ENCODE measurements around the gene VAMP8.
"Not testable (repeated sequence)": the region's sequence is repeated elsewhere in the genome, so short reads cannot be mapped to it uniquely, and the experiment has no call there.

The VAMP8 gene

GRCh38 chr2:85577386-85578242 is at the start of gene VAMP8:
TSS of gene VAMP8 (plus strand) at chr2:85577586. CDS start at chr2:85577647, 61 bp downstream.
- DNase-seq (ENCODE audit: low read depth in 2 of 2) = peak; percentile 16 to 41

GRCh38 chr2:85527787-85528186 is 49.6 kb upstream of the VAMP8 start:
- DNase-seq (ENCODE audit: low read depth in 2 of 2) = no peak

GRCh38 chr2:85528355-85528754 is 49.0 kb upstream of the VAMP8 start:
- no peak for DNase-seq (ENCODE audit: low read depth in 2 of 2)

- DNase-seq (ENCODE audit: low read depth in 2 of 2) = no peak
These were observed 47.6 kb upstream of the VAMP8 start for GRCh38 chr2:85529809-85530208.

DNA sequence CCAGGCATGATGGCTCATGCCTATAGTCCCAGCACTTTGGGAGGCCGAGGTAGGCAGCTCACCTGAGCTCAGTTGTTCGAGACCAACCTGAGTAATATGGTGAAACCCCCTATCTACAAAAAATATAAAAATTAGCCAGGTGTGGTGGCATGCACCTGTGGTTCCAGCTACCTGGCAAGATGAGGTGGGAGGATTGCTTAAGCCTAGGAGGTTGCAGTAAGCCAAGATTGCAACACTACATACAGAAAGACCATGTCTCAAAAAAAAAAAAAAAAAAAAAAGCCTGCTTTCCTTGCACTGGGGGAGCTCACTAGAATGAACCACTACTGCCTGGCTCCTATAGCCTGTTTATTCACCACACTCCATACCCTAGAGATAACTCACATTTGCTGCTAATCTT is 45.8 kb upstream of the VAMP8 start:
- no peak for DNase-seq (ENCODE audit: low read depth in 2 of 2)

DNA sequence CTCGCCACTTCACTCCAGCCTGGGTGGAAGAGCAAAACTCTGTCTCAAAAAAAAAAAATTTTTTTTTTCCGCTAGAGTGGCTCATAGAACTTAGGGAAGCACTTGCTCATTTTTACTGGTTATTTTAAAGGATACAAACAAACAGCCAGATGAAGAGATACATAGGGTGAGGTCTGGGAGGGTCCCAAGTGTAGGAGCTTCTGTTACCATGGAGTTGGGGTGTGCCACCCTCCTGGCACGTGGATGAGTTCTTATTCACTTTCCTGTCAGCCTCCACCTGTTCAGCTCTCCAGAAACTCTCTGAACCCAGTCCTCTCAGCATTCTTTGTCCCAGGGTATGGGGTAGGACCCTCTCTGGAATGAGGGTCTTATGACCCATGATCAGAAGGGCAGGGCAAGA is 43.3 kb upstream of the VAMP8 start:
- no peak for DNase-seq (ENCODE audit: low read depth in 2 of 2)

DNA sequence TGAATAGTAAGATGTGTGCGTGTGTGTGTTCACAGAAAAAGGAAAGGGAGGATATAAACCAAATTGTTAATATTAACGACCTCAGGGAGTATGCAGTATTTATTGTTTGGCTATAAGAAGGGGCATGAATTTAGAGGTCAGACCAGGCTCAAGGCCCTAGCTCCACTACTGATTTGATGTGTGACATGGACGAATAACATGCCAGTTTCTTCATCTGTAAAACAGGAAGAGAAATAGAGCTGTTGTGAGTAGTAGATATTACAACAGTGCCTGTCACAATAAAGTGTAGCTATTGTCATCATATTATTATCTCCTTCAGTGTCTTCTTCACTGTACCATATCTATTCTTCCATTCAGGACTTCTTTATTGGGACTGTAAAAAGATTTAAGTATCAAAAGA is 42.5 kb upstream of the VAMP8 start:
- DNase-seq (ENCODE audit: low read depth in 2 of 2) = no peak

GRCh38 chr2:85536479-85536878 is 40.9 kb upstream of the VAMP8 start:
- DNase-seq (ENCODE audit: low read depth in 2 of 2) = no peak

- peak in 1 of 2 donors; percentile 6 for DNase-seq (ENCODE audit: low read depth in 2 of 2)
These were observed 39.5 kb upstream of the VAMP8 start for GRCh38 chr2:85537600-85538506.

DNA sequence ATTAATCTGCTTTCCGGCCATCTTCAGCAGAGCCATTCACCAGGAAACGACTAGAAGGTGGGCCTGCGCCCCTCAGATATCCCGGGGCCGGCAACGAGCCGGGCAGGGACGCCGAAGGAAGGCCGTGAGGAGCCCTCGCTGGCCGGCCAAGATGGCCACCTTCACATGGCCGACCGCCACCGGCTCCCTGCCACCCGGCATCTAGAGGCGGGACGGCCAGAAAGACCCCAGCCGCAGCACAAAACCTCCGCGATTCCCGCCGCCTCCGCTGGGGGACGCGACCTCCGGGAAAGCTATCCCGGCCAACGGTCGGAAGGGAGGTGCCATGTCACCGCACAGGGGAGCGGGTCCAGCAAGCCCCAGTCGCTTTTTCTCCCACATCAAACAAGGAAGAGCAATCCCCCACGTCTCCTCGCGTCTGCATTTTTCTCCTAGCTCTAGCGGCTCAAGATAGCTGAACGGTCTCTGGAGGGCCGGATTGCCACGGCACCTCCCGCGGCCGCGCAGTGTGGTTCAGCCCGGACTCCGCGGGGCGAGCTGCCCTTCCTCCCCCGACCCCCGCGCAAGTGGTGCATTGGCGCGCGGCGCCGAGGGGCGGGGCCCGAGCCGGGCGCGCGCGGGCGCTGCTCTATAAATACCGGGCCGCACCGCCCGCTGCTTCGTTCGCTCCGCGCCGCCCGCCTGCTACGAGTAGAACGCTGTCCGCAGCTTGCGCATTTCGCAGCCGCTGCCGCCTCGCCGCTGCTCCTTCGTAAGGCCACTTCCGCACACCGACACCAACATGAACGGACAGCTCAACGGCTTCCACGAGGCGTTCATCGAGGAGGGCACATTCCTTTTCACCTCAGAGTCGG is 38.7 kb upstream of the VAMP8 start, which contains the start of gene MAT2A:
TSS of gene MAT2A (plus strand) at position 662 of the 854 bp plus-strand sequence. CDS start at position 782, 120 bp downstream.
- peak; percentile 71 to 80 for DNase-seq (ENCODE audit: low read depth in 2 of 2)

DNA sequence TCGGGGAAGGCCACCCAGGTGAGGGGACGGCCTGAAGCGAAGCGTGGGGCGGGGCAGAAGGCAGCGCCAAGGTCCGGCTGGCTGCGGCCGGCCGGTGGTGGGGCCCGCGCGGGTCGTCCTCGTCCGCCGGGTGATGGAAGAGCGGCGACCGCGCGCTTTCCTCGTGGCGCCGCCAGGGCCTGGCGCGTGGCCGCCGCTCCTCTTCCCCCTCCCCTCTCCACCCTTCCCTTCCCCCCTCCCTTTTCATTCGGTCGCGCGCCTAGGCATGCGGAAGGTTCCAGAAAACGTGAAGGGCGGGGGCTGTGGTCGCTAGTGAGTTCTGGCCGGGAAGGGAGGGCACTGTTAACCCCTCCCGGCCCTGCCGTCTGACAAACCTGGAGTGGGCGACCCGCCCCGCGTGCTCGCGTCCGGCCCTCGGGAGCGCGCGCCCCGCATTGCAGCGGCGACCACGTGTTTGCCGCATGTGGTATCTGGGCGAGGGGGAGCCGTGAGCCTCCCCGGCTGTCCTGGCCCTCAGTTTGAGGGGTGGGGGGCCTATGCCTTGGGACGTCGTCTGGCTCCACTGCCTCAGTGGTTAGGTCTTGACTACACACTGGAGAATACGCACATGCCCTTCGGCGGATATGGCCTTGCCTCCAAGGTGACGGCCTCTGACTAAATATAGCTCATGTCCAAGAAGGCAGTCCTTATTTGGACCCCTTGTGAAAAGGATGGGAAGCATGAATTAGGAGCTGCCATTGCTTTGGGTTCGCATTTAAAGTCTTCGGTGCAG is 37.8 kb upstream of the VAMP8 start:
- DNase-seq (ENCODE audit: low read depth in 2 of 2) = peak; percentile 36 to 45

GRCh38 chr2:85540133-85540648 is 37.2 kb upstream of the VAMP8 start:
- DNase-seq (ENCODE audit: low read depth in 2 of 2) = no peak

- no peak for DNase-seq (ENCODE audit: low read depth in 2 of 2)
These were observed 36.1 kb upstream of the VAMP8 start for GRCh38 chr2:85541262-85541661.

DNA sequence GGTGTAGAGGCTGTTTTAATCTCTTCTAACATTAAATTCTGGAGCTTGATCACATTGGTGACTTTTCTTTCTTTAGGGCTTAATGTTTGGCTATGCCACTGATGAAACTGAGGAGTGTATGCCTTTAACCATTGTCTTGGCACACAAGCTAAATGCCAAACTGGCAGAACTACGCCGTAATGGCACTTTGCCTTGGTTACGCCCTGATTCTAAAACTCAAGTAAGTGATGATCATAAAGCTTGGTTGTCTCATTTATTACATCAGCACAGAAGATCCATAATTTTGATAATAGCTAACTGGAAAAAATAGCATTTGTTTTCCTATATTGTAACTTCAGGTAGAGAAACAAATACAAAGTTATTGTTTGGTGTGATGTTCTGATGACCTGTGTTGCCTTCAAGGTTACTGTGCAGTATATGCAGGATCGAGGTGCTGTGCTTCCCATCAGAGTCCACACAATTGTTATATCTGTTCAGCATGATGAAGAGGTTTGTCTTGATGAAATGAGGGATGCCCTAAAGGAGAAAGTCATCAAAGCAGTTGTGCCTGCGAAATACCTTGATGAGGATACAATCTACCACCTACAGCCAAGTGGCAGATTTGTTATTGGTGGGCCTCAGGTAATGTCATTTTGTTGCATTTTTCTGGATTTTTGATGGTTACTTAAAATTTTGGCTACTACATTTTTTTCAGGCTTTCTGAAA is 35.5 kb upstream of the VAMP8 start:
- DNase-seq (ENCODE audit: low read depth in 2 of 2) = no peak

- DNase-seq (ENCODE audit: low read depth in 2 of 2) = no peak
These were observed 34.6 kb upstream of the VAMP8 start for GRCh38 chr2:85542777-85543176.

DNA sequence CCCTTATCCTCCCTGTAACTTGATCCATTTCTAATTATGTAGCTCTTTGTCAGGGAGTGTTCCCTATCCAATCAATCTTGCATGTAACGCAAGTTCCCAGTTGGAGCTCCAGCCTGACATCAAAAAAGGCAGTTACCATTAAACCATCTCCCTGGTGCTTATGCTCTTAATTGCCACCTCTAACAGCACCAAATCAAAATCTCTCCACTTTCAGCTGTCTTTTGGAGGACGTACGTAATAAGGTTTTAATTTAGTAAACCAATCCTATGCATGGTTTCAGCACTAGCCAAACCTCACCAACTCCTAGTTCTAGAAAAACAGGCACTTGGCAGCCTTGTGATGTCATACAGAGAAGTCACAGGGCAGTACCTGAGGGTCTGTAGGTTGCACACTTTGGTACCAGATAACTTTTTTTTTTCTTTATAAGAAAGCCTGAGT is 33.1 kb upstream of the VAMP8 start:
- not testable (repeated sequence) for DNase-seq (ENCODE audit: low read depth in 2 of 2)

DNA sequence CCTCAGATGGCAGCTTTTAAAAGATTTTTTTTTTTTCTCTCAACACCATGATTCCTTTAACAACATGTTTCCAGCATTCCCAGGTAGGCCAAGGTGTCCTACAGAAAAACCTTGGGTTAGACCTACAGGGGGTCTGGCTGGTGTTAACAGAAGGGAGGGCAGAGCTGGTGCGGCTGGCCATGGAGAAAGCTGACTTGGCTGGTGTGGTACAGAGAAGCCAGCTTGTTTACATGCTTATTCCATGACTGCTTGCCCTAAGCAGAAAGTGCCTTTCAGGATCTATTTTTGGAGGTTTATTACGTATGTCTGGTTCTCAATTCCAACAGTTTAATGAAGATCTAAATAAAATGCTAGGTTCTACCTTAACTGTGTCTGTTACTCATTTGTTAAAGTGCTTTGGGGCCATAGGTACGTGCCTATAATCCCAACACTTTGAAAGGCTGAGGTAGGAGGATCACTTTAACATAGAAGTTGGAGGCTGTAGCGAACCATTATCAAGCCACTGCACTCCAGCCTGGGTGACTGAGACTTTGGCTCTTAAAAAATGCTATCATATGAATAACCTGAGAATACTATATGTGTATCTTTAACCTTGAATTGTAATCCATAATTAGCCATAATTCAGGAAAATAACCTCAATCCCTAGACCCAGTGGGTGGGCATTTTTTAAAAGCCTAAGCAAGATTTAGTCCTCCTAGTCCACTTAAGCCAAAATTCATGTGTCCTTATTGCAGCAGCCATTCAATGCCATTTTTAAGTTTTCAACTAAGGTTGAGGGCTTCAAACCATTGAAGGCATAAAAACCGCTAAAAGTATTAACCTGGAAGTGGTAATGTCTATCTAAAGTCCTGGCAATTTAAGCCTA is 32.2 kb upstream of the VAMP8 start:
- not testable (repeated sequence) for DNase-seq (ENCODE audit: low read depth in 2 of 2)

- no peak for DNase-seq (ENCODE audit: low read depth in 2 of 2)
These were observed 31.6 kb upstream of the VAMP8 start for GRCh38 chr2:85545780-85546240.
